Measurements from ENCODE around the gene GFY. TPM values are rescaled to one million over a fixed set of nuclear protein-coding genes. Genes with fewer than 3 reads are reported as not detected.
A peak's percentile ranks its signal among the peaks of the same experiment; 100 is the strongest.

The GFY gene
- total RNA-seq, 1 donor from 2014 or later, result 0.14 TPM

- H3K4me3 ChIP-seq, result peak within 1 kb of the TSS; percentile 76
- peaks cover 39% of the 10 kb centered on the region for H3K4me1 ChIP-seq
- H3K9me3 ChIP-seq (replicated peaks), result no peaks in the 10 kb centered on the region
- peak; percentile 99 for TF ChIP-seq CTCF (IDR thresholded peaks at IDR 0.05; ENCODE audit: borderline replicate concordance)
- H3K27ac ChIP-seq (replicated peaks), result peak within 1 kb of the TSS; percentile 91
- peak; percentile 79 for DNase-seq
- no peaks in the 10 kb centered on the region for H3K36me3 ChIP-seq
- intact Hi-C loops (cut with micrococcal nuclease), result no loop called here
- no peaks in the 10 kb centered on the region for H3K27me3 ChIP-seq (ENCODE audit: low read depth)
Observed at GRCh38 chr19:49473868-49474541, 48.8 kb downstream of the GFY start, which contains the start of gene FLT3LG. FLT3LG (plus strand) TSS chr19:49474215; CDS start chr19:49474640, 425 bp downstream.

- Histone ChIP-seq H3K27ac (replicated peaks) (peak overlapping the region; percentile 91), H3K27me3 (ENCODE audit: low read depth) (no peaks in the 10 kb centered on the region), H3K4me3 (peak overlapping the region; percentile 76), H3K4me1 (peaks cover 35% of the 10 kb centered on the region), H3K36me3 (no peaks in the 10 kb centered on the region), H3K9me3 (replicated peaks) (no peaks in the 10 kb centered on the region)
- intact Hi-C loops (cut with micrococcal nuclease), result no loop called here
- TF ChIP-seq CTCF (IDR thresholded peaks at IDR 0.05; ENCODE audit: borderline replicate concordance), result no peak
- no peak for DNase-seq
Observed at GRCh38 chr19:49474542-49474924, 49.3 kb downstream of the GFY start.

GRCh38 chr19:49475191-49475917, 50.2 kb downstream of the GFY start:
- no peaks in the 10 kb centered on the region for H3K27me3 ChIP-seq (ENCODE audit: low read depth)
- no peak for DNase-seq
- TF ChIP-seq CTCF (IDR thresholded peaks at IDR 0.05; ENCODE audit: borderline replicate concordance), result no peak
- H3K9me3 ChIP-seq (replicated peaks), result no peaks in the 10 kb centered on the region
- H3K36me3 ChIP-seq, result no peaks in the 10 kb centered on the region
- peaks cover 27% of the 10 kb centered on the region for H3K4me1 ChIP-seq
- peak overlapping the region; percentile 76 for H3K4me3 ChIP-seq
- intact Hi-C loops (cut with micrococcal nuclease), result no loop called here
- peak overlapping the region; percentile 91 for H3K27ac ChIP-seq (replicated peaks)

GRCh38 chr19:49475995-49476880, 51.0 kb downstream of the GFY start:
- H3K9me3 ChIP-seq (replicated peaks), result no peaks in the 10 kb centered on the region
- H3K36me3 ChIP-seq, result no peaks in the 10 kb centered on the region
- no peaks in the 10 kb centered on the region for H3K27me3 ChIP-seq (ENCODE audit: low read depth)
- intact Hi-C loops (cut with micrococcal nuclease), result no loop called here
- H3K27ac ChIP-seq (replicated peaks), result peak overlapping the region; percentile 91
- no peak overlapping the region for H3K4me3 ChIP-seq
- no peak for DNase-seq
- peak; percentile 55 for TF ChIP-seq CTCF (IDR thresholded peaks at IDR 0.05; ENCODE audit: borderline replicate concordance)
- H3K4me1 ChIP-seq, result peaks cover 27% of the 10 kb centered on the region

Other genes with a start within 250 kb of the GFY start
- 1.1 TPM for gene SLC6A16, start 100.2 kb upstream of the GFY start, total RNA-seq
- gene CD37, start 90.0 kb upstream of the GFY start, total RNA-seq, result 3.7 TPM
- 44.1 TPM for gene TEAD2, start 63.0 kb upstream of the GFY start, total RNA-seq
- not detected for gene DKKL1, start 61.5 kb upstream of the GFY start, total RNA-seq
- not detected for gene KASH5, start 37.1 kb upstream of the GFY start, total RNA-seq
- gene PTH2, start 1.9 kb upstream of the GFY start, total RNA-seq, result not detected
- 0.99 TPM for gene SLC17A7, start 16.1 kb downstream of the GFY start, total RNA-seq
- 24.7 TPM for gene PIH1D1, start 26.4 kb downstream of the GFY start, total RNA-seq
- gene ALDH16A1, start 27.8 kb downstream of the GFY start, total RNA-seq, result 9.6 TPM
- gene FLT3LG, start 48.8 kb downstream of the GFY start, total RNA-seq, result 3.1 TPM
- 1,308 TPM for gene RPL13A, start 62.2 kb downstream of the GFY start, total RNA-seq
- gene RPS11, start 71.0 kb downstream of the GFY start, total RNA-seq, result 998 TPM
- gene FCGRT, start 87.3 kb downstream of the GFY start, total RNA-seq, result 80.9 TPM
- 7.5 TPM for gene RCN3, start 102.6 kb downstream of the GFY start, total RNA-seq
- gene NOSIP, start 155.2 kb downstream of the GFY start, total RNA-seq, result 47.3 TPM
- gene PRRG2, start 155.9 kb downstream of the GFY start, total RNA-seq, result 0.88 TPM
- gene PRR12, start 165.8 kb downstream of the GFY start, total RNA-seq, result 15.5 TPM
- gene RRAS, start 214.8 kb downstream of the GFY start, total RNA-seq, result 116 TPM
- gene SCAF1, start 216.8 kb downstream of the GFY start, total RNA-seq, result 38.8 TPM
- gene IRF3, start 240.5 kb downstream of the GFY start, total RNA-seq, result 34.5 TPM
- gene BCL2L12, start 240.5 kb downstream of the GFY start, total RNA-seq, result 11.4 TPM

Data from left ventricle myocardium inferior (tissue), 1 donor.